Head of caudate nucleus (tissue), 42 donors: Measurements from ENCODE around the gene IMPDH1.

ENCODE experiments used
- DNase-seq, 42 donors: peaks; one replicate each; pipeline versions ENCODE4 v3.0.0 to v3.0.0-alpha.2; 2020 to 2021; ENCODE audit warnings: mixed read lengths in 7 of 42
- intact Hi-C: fragments of 100-400 bp; cut with DNase I; formaldehyde crosslinking; loops from one replicate; pipeline ENCODE4 v1.15.0; 2022

Gene IMPDH1

DNA sequence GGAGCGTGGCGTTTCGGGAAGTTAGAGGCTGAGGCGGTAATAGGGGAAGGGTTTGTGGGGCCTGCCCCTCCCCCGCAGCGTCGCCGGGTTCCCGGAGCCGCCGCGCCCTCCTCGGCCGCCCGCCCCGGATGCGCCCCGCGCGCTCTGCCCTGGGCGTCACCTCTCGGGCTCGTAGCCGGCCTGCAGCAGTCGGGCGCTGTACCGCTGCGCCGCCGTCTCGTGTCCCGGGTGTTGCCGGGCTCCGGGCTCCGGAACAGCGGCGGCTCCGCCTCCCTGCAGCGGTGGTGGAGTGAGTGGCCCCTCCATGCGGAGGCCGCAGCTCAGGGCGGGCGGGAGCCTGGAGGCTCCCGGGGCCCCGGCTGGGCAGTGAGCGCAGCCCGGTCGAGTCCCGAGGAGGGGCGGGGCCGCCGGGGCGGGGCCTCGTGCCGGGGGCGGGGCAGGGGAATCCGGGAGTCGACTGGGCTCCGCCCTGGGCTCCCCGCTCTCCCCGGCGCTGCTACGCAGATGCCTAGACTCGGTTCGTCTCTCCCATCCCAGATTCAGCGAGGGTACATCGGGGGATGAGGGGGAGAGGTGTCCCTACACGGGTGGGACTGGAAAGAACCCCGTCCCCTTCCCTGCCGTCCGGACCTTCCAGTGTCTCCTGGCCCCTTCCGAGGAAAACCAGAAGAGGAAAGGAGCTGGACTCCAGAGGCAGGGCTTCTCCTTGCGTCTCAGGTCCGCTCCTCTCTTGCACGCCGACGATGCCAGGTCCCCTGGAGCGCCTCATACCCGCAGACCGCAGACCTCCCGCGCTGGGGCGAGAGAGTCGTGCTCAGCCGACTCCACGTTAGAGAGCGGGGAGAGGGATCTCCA lies at the start of gene IMPDH1:
TSS of gene IMPDH1 (minus strand) at position 387 of the 855 bp plus-strand sequence. CDS start at position 306, 81 bp downstream.
- peak; percentile 62 to 96 (median 90) for DNase-seq

DNA sequence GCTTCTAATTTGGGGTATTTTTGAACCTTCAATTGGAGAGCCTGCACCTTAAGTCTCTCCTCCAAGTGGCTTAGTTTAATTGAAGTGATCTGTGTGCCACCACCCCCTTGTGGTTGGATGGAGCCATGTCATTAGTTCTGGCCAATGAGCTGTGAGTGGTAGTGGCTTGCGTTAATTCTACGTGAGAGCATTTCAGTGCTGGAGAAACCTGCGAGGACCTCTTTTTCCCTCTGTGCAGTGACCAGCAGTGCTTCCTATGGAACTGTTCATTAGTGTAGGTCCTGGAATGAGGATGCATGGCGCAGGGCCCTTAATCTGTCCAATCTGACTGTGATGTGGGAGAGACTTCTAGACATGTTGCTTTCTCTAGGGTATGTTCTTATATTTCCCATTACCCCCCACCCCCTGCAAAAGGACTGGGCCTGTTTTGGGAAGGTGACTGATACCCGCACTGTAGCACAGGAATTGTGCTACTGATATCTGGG lies 49.7 kb upstream of the IMPDH1 start:
- peak; percentile 28 to 86 (median 71) for DNase-seq
- intact Hi-C loops, result loop anchor here (2.0 to 10.0 kb wide), 3 partner anchors 33 to 75 kb away; no protein-coding TSS in a partner anchor

More for the DNA sequence above, at the start of gene IMPDH1:
- intact Hi-C loops, result no loop called here

DNA sequence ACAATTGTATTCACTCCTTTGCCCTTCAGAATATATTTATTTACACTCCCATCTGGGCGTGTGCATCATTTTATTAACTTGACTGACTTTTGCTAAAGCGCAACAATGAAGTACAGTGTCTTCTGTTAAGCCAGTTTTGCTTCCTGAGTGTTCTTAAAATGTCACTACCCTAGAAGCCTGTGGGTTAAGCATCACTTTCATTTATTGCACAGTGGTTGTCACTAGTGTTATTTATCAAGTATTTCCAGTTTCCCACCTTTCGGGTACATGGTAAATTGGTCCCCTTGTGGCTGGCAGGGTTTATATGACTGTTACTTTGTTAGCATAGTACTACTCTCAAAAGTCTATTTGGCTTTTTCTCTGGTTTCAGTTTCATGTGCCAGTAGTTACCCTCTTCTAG lies 49.2 kb upstream of the IMPDH1 start:
- intact Hi-C loops, result loop anchor here (2.0 to 10.0 kb wide), 3 partner anchors 32 to 76 kb away; no protein-coding TSS in a partner anchor
- no peak for DNase-seq

DNA sequence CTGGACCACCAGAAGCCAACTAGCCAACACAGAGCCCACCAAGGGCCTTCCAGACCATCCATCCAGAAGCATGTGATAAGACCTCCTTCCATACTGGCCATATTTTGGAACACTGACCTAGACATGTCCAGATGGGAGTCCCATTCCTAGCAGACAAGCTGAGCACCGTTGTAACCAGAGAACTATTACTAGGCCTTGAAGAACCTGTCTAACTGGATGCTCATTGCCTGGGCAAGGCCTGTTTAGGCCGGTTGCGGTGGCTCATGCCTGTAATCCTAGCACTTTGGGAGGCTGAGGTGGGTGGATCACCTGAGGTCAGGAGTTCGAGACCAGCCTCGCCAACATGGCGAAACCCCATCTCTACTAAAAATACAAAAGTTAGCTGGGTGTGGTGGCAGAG lies 47.6 kb upstream of the IMPDH1 start:
- DNase-seq, result peak in 1 of 42 donors; percentile 17
- intact Hi-C loops, result loop anchor here (10.0 kb wide), 1 partner anchor 77 kb away; no protein-coding TSS in a partner anchor

DNA sequence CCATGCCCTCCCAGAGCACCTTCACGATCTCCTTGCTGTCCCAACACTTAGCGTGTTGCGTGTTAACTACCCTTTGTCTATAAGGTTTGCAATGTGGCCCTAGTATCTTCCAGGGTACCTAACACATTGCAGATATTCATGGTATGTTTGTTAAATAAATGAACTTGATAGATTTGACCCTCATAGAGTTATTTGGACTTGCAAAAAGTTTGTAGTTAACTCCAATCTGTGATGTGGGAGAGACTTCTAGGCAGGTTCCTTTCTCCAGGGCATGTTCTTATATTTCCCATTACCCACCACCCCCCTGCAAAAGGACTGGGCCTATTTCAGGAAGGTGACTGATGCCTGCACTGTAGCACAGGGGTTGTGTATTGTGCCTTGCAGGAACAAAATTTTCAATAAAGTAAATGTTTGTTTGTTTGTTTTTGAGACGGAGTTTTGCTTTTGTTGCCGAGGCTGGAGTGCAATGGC lies 46.5 kb upstream of the IMPDH1 start:
- intact Hi-C loops, result loop anchor here (10.0 kb wide), 1 partner anchor 79 kb away; no protein-coding TSS in a partner anchor

DNA sequence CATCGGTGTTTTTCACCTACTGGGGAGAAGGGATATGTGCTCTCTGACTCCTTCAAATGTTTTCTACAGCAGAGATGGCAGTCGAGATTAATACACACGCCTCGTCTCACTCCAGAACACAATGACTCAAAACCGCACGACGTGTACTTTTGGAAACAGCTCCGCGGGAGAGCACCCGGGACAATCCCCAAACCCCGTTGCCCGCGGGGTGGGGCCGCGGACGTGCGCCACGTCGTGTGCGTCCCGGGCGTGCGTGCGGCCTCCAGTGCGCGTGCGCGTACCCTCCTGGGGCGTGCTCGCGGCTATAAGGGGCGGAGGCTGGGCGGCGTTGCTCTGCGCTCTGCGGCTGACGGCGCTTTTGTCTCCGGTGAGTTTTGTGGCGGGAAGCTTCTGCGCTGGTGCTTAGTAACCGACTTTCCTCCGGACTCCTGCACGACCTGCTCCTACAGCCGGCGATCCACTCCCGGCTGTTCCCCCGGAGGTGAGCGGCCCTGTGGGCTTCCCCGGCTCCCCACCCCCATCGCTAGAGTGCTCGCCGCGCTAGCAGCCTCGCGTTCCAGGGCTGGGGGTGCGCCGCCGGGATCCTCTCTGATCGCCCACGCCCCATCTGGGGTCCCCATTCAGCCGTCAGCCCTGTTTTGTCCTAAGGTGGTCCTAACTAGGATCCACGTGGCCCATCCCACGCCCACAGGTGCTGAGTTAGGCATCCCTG lies 45.9 kb upstream of the IMPDH1 start, which contains the start of gene HILPDA:
TSS of gene HILPDA (plus strand) at position 336 of the 712 bp plus-strand sequence. CDS start 1,391 bp downstream, outside the sequence.
- DNase-seq, result peak; percentile 74 to 95 (median 92)
- intact Hi-C loops, result loop anchor here (10.0 kb wide), 1 partner anchor 79 kb away; no protein-coding TSS in a partner anchor

More for the DNA sequence above, 46.5 kb upstream of the IMPDH1 start:
- DNase-seq, result no peak

DNA sequence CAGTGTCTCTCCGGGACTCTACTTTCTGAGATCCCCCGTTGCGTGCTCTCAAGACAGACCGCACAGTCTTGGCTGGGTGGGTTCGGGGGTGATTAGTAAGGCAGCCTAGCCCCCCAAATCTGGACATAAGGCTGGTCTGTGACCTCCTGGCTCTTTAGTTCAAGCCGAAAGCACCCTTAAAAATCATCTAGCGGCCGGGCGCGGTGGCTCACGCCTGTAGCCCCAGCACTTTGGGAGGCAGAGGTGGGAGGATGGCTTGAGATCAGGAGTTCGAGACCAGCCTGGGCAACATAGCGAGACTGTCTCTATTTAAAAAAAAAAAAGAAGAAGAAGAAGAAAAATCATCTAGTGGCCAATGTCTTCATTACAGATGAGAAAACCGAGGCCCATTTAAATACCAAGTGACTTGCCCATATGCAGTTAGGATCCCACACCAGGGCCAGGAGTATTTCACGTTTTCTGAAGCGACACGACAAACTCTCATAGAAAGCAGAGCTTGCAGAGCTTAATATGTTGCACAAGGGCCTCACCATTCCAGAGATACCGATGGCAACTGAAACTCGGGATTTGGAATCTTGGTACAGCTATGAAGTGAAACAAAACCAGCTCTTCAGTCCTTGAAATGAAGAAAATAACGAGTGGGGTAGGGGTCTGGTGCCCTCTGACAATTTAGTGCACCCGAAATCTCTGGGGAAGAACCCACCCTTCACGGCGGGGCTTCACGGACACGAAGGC lies 45.2 kb upstream of the IMPDH1 start:
- intact Hi-C loops, result loop anchor here (1.0 to 10.0 kb wide), 2 partner anchors 28 to 80 kb away; no protein-coding TSS in a partner anchor

DNA sequence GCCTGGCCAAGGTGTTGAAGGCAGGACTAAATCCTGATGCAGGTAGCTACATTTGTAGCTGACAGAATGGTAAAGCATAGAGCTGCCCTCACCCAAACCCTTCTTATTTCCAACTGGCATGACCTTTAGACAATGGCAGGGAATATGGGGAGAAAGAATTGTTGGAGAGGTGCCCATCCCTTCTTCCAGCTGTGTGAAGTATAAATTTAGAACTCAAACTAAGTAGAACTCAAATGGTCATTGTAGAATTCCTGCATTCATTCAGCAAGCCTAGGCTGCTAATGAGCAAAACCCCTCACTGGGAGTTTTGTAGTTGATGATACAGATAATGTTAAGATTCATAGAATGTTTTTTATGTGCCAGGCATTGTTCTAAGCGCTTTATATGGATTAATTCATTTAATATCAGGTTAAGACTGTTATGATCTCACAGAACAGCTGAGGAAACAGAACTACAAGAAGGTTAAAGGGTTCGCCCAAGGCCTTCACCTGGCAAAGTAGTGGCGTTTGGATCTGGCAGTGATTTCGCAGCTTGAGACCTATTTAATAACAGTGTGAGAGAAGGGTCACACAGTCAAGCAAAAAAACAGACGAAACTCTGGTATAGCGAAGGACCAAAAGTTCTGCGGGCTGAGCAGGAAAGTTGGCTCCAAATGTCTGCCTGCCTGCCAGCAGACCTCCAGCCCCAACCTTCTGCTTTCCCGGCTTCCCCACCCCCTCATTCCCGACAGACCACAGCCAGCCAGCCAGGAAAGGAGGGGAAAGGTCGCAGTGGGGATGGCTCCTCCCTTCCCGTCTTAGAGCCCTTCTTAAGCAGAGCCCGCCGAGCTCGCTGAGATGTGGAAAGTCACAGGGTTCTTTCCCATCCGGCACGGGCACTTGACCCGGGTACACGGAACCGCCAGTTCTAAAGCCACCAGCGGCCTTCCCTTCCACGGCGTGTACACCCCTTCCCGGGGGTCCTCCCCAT lies 44.3 kb upstream of the IMPDH1 start:
- DNase-seq, result peak in 39 of 42 donors; percentile 14 to 80 (median 55)

More for the DNA sequence above, 45.2 kb upstream of the IMPDH1 start:
- DNase-seq, result no peak

DNA sequence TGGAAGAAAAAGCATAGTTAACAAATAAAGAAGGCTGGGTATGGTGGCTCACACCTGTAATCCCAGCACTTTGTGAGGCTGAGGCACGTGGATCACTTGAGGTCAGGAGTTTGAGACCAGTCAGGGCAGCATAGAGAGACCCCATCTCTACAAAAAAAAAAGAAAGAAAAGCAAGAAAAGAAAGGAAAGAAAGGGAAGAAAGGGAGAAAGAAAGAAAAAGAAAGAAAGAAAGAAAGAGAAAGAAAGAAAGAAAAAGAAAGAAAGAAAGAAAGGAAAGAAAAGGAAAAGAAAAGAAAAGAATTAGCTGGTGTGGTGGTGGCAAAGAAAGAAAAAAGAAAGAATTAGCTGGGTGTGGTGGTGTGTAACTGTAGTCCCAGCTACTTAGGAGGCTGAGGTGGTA lies 42.8 kb upstream of the IMPDH1 start:
- intact Hi-C loops, result loop anchor here (10.0 kb wide), 1 partner anchor 82 kb away; no protein-coding TSS in a partner anchor
- DNase-seq, result no peak

More for the DNA sequence above, 44.3 kb upstream of the IMPDH1 start:
- intact Hi-C loops, result loop anchor here (1.0 to 10.0 kb wide), 2 partner anchors 27 to 81 kb away; no protein-coding TSS in a partner anchor

DNA sequence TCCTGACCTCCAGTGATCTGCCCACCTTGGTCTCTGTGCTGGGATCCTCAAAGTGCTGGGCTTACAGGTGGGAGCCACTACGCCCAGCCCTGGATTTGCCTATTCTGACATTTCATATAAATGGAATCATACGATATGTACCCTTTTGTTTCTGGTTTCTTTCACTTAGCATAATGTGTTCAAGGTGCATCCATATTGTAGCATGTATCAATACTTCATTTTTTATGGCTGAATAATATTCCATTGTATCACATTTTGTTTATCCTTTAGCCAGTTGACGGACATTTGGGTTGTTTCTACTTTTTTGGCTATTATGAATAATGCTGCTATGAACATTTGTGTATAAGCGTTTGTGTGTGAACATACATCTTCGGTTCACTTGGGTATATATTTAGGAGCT lies 41.1 kb upstream of the IMPDH1 start:
- no peak for DNase-seq
- intact Hi-C loops, result loop anchor here (10.0 kb wide), 1 partner anchor 84 kb away; no protein-coding TSS in a partner anchor

DNA sequence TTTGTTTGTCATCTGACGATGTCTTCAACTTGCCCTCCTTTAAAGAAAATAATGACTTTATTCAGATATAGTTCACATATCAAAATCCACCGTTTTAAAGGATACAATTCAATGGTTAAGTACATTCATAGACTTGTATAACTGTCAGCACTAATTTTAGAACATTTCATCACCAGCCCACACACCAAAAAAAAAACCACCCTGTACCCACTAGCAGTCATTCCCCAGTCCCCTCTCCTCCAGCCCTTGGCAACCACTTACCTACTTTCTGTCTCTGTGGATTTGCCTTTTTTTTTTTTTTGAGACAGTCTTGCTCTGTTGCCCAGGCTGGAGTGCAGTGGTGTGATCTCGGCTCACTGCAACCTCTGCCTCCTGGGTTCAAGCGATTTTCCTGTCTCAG lies 40.6 kb upstream of the IMPDH1 start:
- peak in 3 of 42 donors; percentile 24 to 54 (median 41) for DNase-seq
- intact Hi-C loops, result loop anchor here (10.0 kb wide), 1 partner anchor 84 kb away; no protein-coding TSS in a partner anchor

DNA sequence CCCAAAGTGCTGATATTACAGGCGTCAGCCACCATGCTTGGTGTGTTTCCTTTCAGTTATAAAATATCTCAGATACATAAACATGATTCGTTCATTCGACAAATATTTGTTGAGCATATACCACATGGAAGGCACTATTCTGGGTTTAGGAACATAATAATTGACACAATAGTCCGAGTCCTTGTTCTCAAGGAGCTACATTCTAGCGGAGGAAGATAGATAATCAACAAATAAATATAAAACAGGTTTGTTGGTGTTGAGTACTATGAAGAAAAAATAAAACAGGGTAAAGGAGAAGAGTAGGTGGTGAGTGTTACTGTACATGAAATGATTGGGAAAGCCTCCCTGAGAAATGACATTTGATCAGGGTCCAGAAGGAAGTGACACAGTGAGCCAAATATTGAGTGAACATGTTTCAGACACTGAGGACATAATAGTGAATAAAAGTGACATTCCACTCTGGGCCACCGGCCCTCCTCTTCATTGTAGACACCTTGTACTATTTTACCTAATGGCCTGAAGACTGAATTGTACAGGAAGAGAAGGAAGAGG lies 39.0 kb upstream of the IMPDH1 start:
- DNase-seq, result no peak
- intact Hi-C loops, result no loop called here

DNA sequence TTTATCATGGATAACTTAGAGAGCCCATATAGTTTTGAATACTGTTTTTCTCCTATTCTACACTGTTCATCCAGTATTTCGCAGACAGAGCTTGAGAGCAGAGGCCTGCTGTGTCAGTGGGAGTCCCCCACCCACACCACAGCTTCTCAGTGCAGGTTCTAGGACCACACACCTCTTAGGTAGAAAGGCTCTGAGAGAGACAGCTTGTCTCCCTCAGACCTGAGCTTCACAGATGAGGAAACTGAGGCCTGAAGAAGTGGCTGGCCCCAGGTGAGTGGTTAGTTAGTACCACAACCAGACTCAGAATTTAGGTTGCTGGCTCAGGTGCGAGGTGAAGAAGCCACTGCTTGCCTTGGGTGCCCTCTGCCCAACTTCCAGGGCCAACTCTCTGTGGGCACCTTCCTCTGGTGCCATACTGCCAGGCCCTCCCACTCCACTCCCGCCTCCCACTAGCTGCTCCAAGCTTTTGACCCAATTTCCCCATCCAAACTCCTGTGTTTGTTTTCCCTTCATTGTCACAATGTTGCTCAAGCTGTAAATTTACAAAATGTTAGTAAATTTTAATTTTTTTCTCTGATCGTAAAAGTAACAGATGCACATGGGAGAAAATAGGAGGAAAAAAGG lies 38.3 kb upstream of the IMPDH1 start:
- intact Hi-C loops, result no loop called here
- DNase-seq, result no peak

DNA sequence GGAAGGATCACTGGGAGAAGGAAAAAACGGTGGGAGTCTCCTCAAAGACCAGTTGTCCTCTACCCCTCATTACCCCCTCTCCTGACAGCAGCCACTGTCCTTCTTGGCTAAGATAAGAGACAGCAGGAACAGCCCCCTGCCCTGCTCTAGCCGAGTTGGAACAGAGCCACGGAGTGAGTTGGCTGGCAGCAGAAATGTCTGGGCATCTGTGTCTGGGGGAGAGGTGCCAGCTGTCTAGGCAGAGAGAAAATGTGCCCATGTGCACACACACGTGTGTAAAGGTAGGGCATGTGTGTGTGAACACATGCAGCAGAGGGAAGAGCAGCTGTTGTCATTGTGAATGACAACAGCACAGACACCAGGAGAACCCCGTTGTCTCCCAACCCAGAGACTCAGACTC lies 36.5 kb upstream of the IMPDH1 start:
- intact Hi-C loops, result no loop called here
- peak in 5 of 42 donors; percentile 22 to 63 (median 28) for DNase-seq

DNA sequence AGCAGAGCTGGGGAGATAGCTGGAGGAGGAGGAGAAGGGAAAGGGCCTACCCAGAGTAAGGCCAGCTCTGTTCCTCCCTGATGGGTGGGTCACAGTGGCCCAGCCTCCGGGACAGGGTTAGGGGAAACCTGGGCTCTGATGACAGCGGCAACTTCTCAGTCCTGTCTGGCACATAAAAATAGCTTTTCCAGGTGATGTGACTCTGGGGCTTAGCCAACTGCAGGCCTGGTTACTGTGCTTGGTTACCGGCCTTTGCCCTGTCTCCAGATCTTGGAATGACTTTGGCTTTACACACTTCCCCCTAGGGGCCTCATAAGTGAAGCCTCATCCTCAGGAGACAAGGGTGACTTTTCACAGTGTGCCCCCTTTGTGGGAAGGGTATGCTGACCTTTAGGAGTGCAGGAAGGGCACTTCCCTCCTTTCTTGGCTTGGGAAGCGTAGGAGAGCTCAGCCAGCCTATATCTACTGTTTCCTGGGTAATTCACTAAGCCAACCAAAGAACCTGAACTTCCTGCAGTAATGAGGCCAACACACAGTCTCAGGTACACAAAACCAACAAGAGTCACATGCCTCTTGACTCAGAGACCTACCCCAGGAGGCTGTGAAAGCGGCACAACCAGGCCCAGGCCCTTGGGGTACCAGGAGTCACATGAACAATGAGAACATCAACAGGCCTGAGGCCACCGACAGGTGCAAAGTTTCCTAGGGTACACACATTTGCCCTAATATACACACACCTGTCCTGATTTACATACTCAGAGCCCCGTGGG lies 34.2 kb upstream of the IMPDH1 start:
- intact Hi-C loops, result no loop called here

More for the DNA sequence above, 34.2 kb upstream of the IMPDH1 start:
- no peak for DNase-seq
